ENCODE measurements around the gene WNT4. TPM values are rescaled to one million over a fixed set of nuclear protein-coding genes. Genes with fewer than 3 reads are reported as not detected.

The WNT4 gene
- total and polyA plus RNA-seq, 9 donors: 1.4 to 5.0 (median 3.7) TPM

DNA sequence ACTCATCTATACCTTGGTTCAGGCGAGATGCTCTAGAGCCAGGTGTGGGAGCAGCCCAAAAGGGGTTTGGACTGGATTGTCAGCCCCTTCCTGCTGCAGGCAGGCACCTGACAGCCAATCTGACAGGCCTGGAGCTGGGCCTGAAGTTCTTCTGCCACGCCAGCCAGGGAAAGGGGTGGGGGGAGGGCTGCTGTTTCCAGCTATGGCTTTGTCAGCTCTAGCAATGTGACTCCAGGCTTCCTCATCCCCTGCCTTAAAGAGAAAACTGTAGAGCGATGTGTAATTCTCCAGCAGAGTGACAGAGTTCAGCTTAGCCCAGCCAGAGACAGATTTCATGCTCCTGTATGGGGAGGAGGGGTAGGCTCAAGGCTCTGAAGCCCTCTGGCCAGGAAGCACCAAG is 30.3 kb downstream of the WNT4 start:
- Histone ChIP-seq H3K27me3 (ENCODE audit: control insufficient read depth, insufficient read depth, low read length) (no peaks in the 10 kb centered on the region), H3K9me3 (replicated peaks; ENCODE audit: control insufficient read depth, low read depth, low read length) (no peaks in the 10 kb centered on the region), H3K27ac (ENCODE audit: low read length) (no peak overlapping the region), H3K36me3 (ENCODE audit: control insufficient read depth, insufficient read depth, low read length) (peaks cover 53% of the 10 kb centered on the region), H3K4me1 (ENCODE audit: control insufficient read depth, insufficient read depth, low read length) (peaks cover 29% of the 10 kb centered on the region), H3K4me3 (ENCODE audit: low read length) (no peak overlapping the region)
- WGBS (ENCODE audit: insufficient coverage): 71% methylated on average over 2 of the region's 3 CpGs
- DNase-seq: no peak

GRCh38 chr1:22111620-22112019 is 31.3 kb downstream of the WNT4 start:
- Histone ChIP-seq H3K9me3 (replicated peaks; ENCODE audit: control insufficient read depth, low read depth, low read length) (no peaks in the 10 kb centered on the region), H3K4me1 (ENCODE audit: control insufficient read depth, insufficient read depth, low read length) (peaks cover 22% of the 10 kb centered on the region), H3K27me3 (ENCODE audit: control insufficient read depth, insufficient read depth, low read length) (no peaks in the 10 kb centered on the region), H3K27ac (ENCODE audit: low read length) (no peak overlapping the region), H3K36me3 (ENCODE audit: control insufficient read depth, insufficient read depth, low read length) (peaks cover 53% of the 10 kb centered on the region), H3K4me3 (ENCODE audit: low read length) (no peak overlapping the region)
- 60% methylated on average over 1 of the region's 3 CpGs for WGBS (ENCODE audit: insufficient coverage)
- no peak for DNase-seq

DNA sequence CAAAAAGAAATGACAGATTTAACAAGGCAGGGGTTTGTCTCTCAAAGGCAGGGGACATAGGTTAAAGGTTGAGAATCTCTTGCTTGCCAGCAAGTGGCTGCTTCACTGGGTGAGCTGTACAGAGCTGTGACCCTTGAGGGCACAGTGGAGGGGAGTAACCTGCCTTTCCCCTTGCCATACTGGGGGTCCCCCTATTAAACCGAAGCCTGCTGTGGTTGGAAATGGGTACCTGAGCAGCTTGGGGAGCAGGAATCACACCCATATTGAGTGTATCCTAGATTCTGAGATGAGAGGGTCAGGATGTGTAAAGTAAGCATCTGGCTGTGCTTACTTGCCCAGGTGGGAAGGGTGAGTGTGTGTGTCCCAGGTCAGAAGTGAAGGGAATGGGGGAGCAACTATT is 31.8 kb downstream of the WNT4 start:
- DNase-seq: no peak
- peaks cover 48% of the 10 kb centered on the region for H3K36me3 ChIP-seq (ENCODE audit: control insufficient read depth, insufficient read depth, low read length)
- H3K4me3 ChIP-seq (ENCODE audit: low read length): no peak overlapping the region
- no peaks in the 10 kb centered on the region for H3K9me3 ChIP-seq (replicated peaks; ENCODE audit: control insufficient read depth, low read depth, low read length)
- no peak overlapping the region for H3K27ac ChIP-seq (ENCODE audit: low read length)
- peaks cover 22% of the 10 kb centered on the region for H3K4me1 ChIP-seq (ENCODE audit: control insufficient read depth, insufficient read depth, low read length)
- 100% methylated on average over 1 of the region's 1 CpG for WGBS (ENCODE audit: insufficient coverage)
- H3K27me3 ChIP-seq (ENCODE audit: control insufficient read depth, insufficient read depth, low read length): no peaks in the 10 kb centered on the region

DNA sequence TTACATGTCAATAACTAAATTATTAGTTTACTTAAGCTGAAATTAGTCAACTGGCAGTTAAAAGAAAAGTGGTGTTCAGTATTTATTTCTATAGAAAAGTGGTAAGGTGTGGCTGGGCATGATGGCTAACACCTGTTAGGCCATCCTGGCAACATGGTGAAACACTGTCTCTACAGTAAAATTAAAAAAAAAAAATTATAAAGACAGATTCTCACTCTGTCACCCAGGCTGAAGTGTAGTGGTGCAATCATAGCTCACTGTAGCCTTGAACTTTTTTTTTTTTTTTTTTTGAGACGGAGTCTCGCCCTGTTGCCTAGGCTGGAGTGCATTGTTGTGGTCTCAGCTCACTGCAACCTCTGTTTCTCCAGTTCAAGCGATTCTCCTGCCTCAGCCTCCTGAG is 32.9 kb downstream of the WNT4 start:
- H3K27ac ChIP-seq (ENCODE audit: low read length): no peak overlapping the region
- H3K36me3 ChIP-seq (ENCODE audit: control insufficient read depth, insufficient read depth, low read length): peaks cover 43% of the 10 kb centered on the region
- H3K9me3 ChIP-seq (replicated peaks; ENCODE audit: control insufficient read depth, low read depth, low read length): no peaks in the 10 kb centered on the region
- no CpG with 5 or more reads among the region's 3 CpGs for WGBS (ENCODE audit: insufficient coverage)
- H3K4me1 ChIP-seq (ENCODE audit: control insufficient read depth, insufficient read depth, low read length): peaks cover 22% of the 10 kb centered on the region
- no peaks in the 10 kb centered on the region for H3K27me3 ChIP-seq (ENCODE audit: control insufficient read depth, insufficient read depth, low read length)
- DNase-seq: no peak
- no peak overlapping the region for H3K4me3 ChIP-seq (ENCODE audit: low read length)

DNA sequence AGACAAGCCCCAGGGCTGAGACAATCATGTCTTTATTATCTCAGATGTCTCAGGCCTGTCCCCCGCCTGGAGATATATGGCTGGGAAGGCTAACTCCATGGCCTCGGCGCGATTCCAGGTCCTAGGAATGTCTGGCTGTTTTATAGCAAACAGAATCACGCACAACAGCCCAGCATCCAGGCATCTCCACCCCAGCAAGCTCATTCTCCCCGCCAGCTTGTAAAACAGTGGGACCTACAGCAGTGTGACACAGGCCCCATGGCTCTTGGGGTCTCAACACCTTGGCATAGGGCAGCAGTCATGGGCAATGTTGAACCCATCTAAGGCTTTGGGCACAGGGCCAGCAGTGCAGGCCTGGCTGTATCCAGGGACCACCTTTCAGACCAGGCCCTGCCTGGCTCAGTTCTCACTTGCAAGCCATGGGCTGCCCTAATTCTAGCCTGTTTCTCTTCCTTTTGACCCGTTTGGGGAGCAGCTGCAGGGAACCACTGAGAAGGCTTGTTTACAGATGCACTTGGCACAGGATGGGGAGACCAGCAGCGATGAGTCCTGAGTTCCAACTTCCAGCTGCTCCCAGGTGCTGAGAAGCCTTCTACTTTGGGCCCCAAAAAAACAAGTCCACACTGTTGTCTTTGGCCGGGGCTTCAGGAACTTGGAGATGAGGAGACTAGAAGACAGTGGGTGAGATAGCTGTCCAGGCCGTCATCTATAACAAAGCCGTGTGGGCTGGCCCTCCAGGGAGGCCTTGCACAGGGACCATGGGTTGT is 34.4 kb downstream of the WNT4 start:
- Histone ChIP-seq H3K9me3 (replicated peaks; ENCODE audit: control insufficient read depth, low read depth, low read length) (no peaks in the 10 kb centered on the region), H3K36me3 (ENCODE audit: control insufficient read depth, insufficient read depth, low read length) (peaks cover 31% of the 10 kb centered on the region), H3K4me3 (ENCODE audit: low read length) (no peak overlapping the region), H3K4me1 (ENCODE audit: control insufficient read depth, insufficient read depth, low read length) (peaks cover 11% of the 10 kb centered on the region), H3K27ac (ENCODE audit: low read length) (no peak overlapping the region), H3K27me3 (ENCODE audit: control insufficient read depth, insufficient read depth, low read length) (no peaks in the 10 kb centered on the region)
- 33% methylated on average over 7 of the region's 11 CpGs for WGBS (ENCODE audit: insufficient coverage)
- DNase-seq: peak; percentile 67

GRCh38 chr1:22107126-22107525 is 35.8 kb downstream of the WNT4 start:
- WGBS (ENCODE audit: insufficient coverage): 100% methylated on average over 3 of the region's 5 CpGs
- H3K36me3 ChIP-seq (ENCODE audit: control insufficient read depth, insufficient read depth, low read length): peaks cover 21% of the 10 kb centered on the region
- no peak overlapping the region for H3K27ac ChIP-seq (ENCODE audit: low read length)
- no peaks in the 10 kb centered on the region for H3K9me3 ChIP-seq (replicated peaks; ENCODE audit: control insufficient read depth, low read depth, low read length)
- no peak for DNase-seq
- H3K27me3 ChIP-seq (ENCODE audit: control insufficient read depth, insufficient read depth, low read length): no peaks in the 10 kb centered on the region
- H3K4me1 ChIP-seq (ENCODE audit: control insufficient read depth, insufficient read depth, low read length): peaks cover 11% of the 10 kb centered on the region
- H3K4me3 ChIP-seq (ENCODE audit: low read length): no peak overlapping the region

GRCh38 chr1:22105611-22106207 is 37.2 kb downstream of the WNT4 start:
- no peak overlapping the region for H3K27ac ChIP-seq (ENCODE audit: low read length)
- DNase-seq: peak; percentile 61
- H3K9me3 ChIP-seq (replicated peaks; ENCODE audit: control insufficient read depth, low read depth, low read length): no peaks in the 10 kb centered on the region
- no peak overlapping the region for H3K4me3 ChIP-seq (ENCODE audit: low read length)
- H3K4me1 ChIP-seq (ENCODE audit: control insufficient read depth, insufficient read depth, low read length): peaks cover 11% of the 10 kb centered on the region
- no peaks in the 10 kb centered on the region for H3K27me3 ChIP-seq (ENCODE audit: control insufficient read depth, insufficient read depth, low read length)
- peaks cover 12% of the 10 kb centered on the region for H3K36me3 ChIP-seq (ENCODE audit: control insufficient read depth, insufficient read depth, low read length)
- WGBS (ENCODE audit: insufficient coverage): 67% methylated on average over 3 of the region's 5 CpGs

- Histone ChIP-seq H3K36me3 (ENCODE audit: control insufficient read depth, insufficient read depth, low read length) (peaks cover 14% of the 10 kb centered on the region), H3K27ac (ENCODE audit: low read length) (no peak overlapping the region), H3K27me3 (ENCODE audit: control insufficient read depth, insufficient read depth, low read length) (no peaks in the 10 kb centered on the region), H3K9me3 (replicated peaks; ENCODE audit: control insufficient read depth, low read depth, low read length) (no peaks in the 10 kb centered on the region), H3K4me1 (ENCODE audit: control insufficient read depth, insufficient read depth, low read length) (peaks cover 11% of the 10 kb centered on the region), H3K4me3 (ENCODE audit: low read length) (no peak overlapping the region)
- WGBS (ENCODE audit: insufficient coverage): 100% methylated on average over 1 of the region's 6 CpGs
- no peak for DNase-seq
Observed at GRCh38 chr1:22104865-22105437, 37.9 kb downstream of the WNT4 start.

- Histone ChIP-seq H3K36me3 (ENCODE audit: control insufficient read depth, insufficient read depth, low read length) (peaks cover 12% of the 10 kb centered on the region), H3K27ac (ENCODE audit: low read length) (no peak overlapping the region), H3K4me3 (ENCODE audit: low read length) (no peak overlapping the region), H3K9me3 (replicated peaks; ENCODE audit: control insufficient read depth, low read depth, low read length) (no peaks in the 10 kb centered on the region), H3K27me3 (ENCODE audit: control insufficient read depth, insufficient read depth, low read length) (no peaks in the 10 kb centered on the region), H3K4me1 (ENCODE audit: control insufficient read depth, insufficient read depth, low read length) (peaks cover 11% of the 10 kb centered on the region)
- WGBS (ENCODE audit: insufficient coverage): no CpG with 5 or more reads among the region's 6 CpGs
- no peak for DNase-seq
Observed at GRCh38 chr1:22104094-22104493, 38.8 kb downstream of the WNT4 start.

DNA sequence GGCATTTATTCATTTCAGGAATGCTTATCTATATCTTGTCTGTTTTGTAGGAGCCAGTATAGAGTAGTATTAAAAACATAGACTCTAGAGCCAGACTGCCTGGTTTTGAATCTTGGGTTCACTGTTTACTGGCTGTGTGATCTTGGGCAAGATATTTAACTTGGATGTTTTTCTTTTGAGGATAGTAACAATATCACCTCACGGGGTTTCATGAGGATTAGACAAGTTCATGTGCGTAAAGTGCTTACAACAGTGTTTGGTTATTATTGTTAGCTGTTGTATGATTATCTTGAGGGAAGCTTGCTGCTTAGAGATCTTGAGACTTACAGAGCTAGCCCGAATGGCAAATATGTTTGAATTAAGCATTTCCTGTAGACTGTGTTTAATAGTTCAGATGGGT is 40.2 kb downstream of the WNT4 start:
- Histone ChIP-seq H3K9me3 (replicated peaks; ENCODE audit: control insufficient read depth, low read depth, low read length) (no peaks in the 10 kb centered on the region), H3K4me1 (ENCODE audit: control insufficient read depth, insufficient read depth, low read length) (no peaks in the 10 kb centered on the region), H3K27ac (ENCODE audit: low read length) (no peak overlapping the region), H3K4me3 (ENCODE audit: low read length) (no peak overlapping the region), H3K27me3 (ENCODE audit: control insufficient read depth, insufficient read depth, low read length) (no peaks in the 10 kb centered on the region), H3K36me3 (ENCODE audit: control insufficient read depth, insufficient read depth, low read length) (peaks cover 16% of the 10 kb centered on the region)
- WGBS (ENCODE audit: insufficient coverage): no CpG with 5 or more reads among the region's 3 CpGs
- no peak for DNase-seq

Data from muscle of leg (tissue), 11 donors.